ENCODE data around the gene RPL32. TPM values are rescaled to one million over a fixed set of nuclear protein-coding genes. Genes with fewer than 3 reads are reported as not detected.

RPL32 gene
- total RNA-seq, 4 donors from 2014 or later = 373 to 937 (median 550) TPM

GRCh38 chr3:12875857-12876836 is 34.8 kb upstream of the RPL32 start:
- DNase-seq = peak; percentile 46
- TF ChIP-seq POLR2A (IDR thresholded peaks at IDR 0.05) = no peak
- TF ChIP-seq CTCF (IDR thresholded peaks at IDR 0.05) = peak in 1 of 5 experiments; percentile 22
- intact Hi-C loops (cut with DNase I; ENCODE audit: low total_unique reads) = no loop called here
- H3K36me3 ChIP-seq = no peaks in the 10 kb centered on the region
- in situ Hi-C loops (cut with MboI; ENCODE audit: low pct_ligation_motif_present in 1 of 4, low pct_unique_long_range_greater_than_20kb in 1 of 4, low sequenced_read_pairs in 3 of 4) = no loop called here
- H3K27ac ChIP-seq = no peak overlapping the region
- peak overlapping the region in 2 of 4 donors; percentile 18 to 34 for H3K4me3 ChIP-seq
- H3K27me3 ChIP-seq = peaks cover 7% of the 10 kb centered on the region
- WGBS, 2 donors (ENCODE audit: low coverage in 1 of 2) = 2 to 41% methylated on average over 7 to 38 of the region's 60 CpGs
- H3K9me3 ChIP-seq = no peaks in the 10 kb centered on the region
- peaks cover 3 to 9% (median 9%) of the 10 kb centered on the region in 4 donors for H3K4me1 ChIP-seq

GRCh38 chr3:12871404-12871983 is 30.1 kb upstream of the RPL32 start:
- H3K9me3 ChIP-seq = no peaks in the 10 kb centered on the region
- H3K27me3 ChIP-seq = peaks cover 16% of the 10 kb centered on the region
- H3K36me3 ChIP-seq = no peaks in the 10 kb centered on the region
- peaks cover 5 to 22% (median 18%) of the 10 kb centered on the region in 4 donors for H3K4me1 ChIP-seq
- TF ChIP-seq POLR2A (IDR thresholded peaks at IDR 0.05) (no peak), EP300 (IDR thresholded peaks at IDR 0.05; ENCODE audit: low read depth) (no peak), POLR2AphosphoS5 (IDR thresholded peaks at IDR 0.05) (no peak), CTCF (IDR thresholded peaks at IDR 0.05) (no peak)
- in situ Hi-C loops (cut with MboI; ENCODE audit: low pct_ligation_motif_present in 1 of 4, low pct_unique_long_range_greater_than_20kb in 1 of 4, low sequenced_read_pairs in 3 of 4) (loop anchor here in 1 of 4 donors (5.0 kb wide), 1 partner anchor 959 kb away; no protein-coding TSS in a partner anchor), intact Hi-C loops (cut with DNase I; ENCODE audit: low total_unique reads) (no loop called here)
- no peak for DNase-seq
- H3K27ac ChIP-seq = no peak overlapping the region
- no peak overlapping the region for H3K4me3 ChIP-seq
- WGBS, 2 donors (ENCODE audit: low coverage in 1 of 2) = 75 to 88% methylated on average over 6 to 12 of the region's 12 CpGs

GRCh38 chr3:12870942-12871341 is 29.6 kb upstream of the RPL32 start:
- no peak overlapping the region for H3K27ac ChIP-seq
- no peak overlapping the region for H3K4me3 ChIP-seq
- 50 to 80% methylated on average over 1 to 9 of the region's 9 CpGs for WGBS, 2 donors (ENCODE audit: low coverage in 1 of 2)
- no peak for TF ChIP-seq POLR2A (IDR thresholded peaks at IDR 0.05)
- TF ChIP-seq EP300 (IDR thresholded peaks at IDR 0.05; ENCODE audit: low read depth) = no peak
- no peak for TF ChIP-seq CTCF (IDR thresholded peaks at IDR 0.05)
- TF ChIP-seq POLR2AphosphoS5 (IDR thresholded peaks at IDR 0.05) = no peak
- peak; percentile 46 for DNase-seq
- in situ Hi-C loops (cut with MboI; ENCODE audit: low pct_ligation_motif_present in 1 of 4, low pct_unique_long_range_greater_than_20kb in 1 of 4, low sequenced_read_pairs in 3 of 4) = loop anchor here in 1 of 4 donors (5.0 kb wide), 1 partner anchor 959 kb away; no protein-coding TSS in a partner anchor
- no peaks in the 10 kb centered on the region for H3K9me3 ChIP-seq
- H3K4me1 ChIP-seq = peaks cover 3 to 16% (median 12%) of the 10 kb centered on the region in 4 donors
- H3K27me3 ChIP-seq = peaks cover 16% of the 10 kb centered on the region
- intact Hi-C loops (cut with DNase I; ENCODE audit: low total_unique reads) = no loop called here
- no peaks in the 10 kb centered on the region for H3K36me3 ChIP-seq

- TF ChIP-seq EP300 (IDR thresholded peaks at IDR 0.05; ENCODE audit: low read depth) = no peak
- TF ChIP-seq CTCF (IDR thresholded peaks at IDR 0.05) = no peak
- no peak for TF ChIP-seq POLR2AphosphoS5 (IDR thresholded peaks at IDR 0.05)
- TF ChIP-seq POLR2A (IDR thresholded peaks at IDR 0.05) = no peak
- Histone ChIP-seq H3K9me3 (no peaks in the 10 kb centered on the region), H3K27me3 (peaks cover 9% of the 10 kb centered on the region), H3K36me3 (no peaks in the 10 kb centered on the region), H3K4me3 (peak overlapping the region in 2 of 4 donors; percentile 11 to 35), H3K4me1 (peaks cover 3 to 14% (median 11%) of the 10 kb centered on the region in 4 donors), H3K27ac (no peak overlapping the region)
- intact Hi-C loops (cut with DNase I; ENCODE audit: low total_unique reads) = loop anchor here (10.0 kb wide), 1 partner anchor 116 kb away; no protein-coding TSS in a partner anchor
- peak; percentile 67 for DNase-seq
- in situ Hi-C loops (cut with MboI; ENCODE audit: low pct_ligation_motif_present in 1 of 4, low pct_unique_long_range_greater_than_20kb in 1 of 4, low sequenced_read_pairs in 3 of 4) = no loop called here
- 13% methylated on average over 19 of the region's 28 CpGs; no CpG with 5 or more reads in 1 of the 2 donors for WGBS, 2 donors (ENCODE audit: low coverage in 1 of 2)
Measured at GRCh38 chr3:12869035-12869621, 27.8 kb upstream of the RPL32 start.
